GM23248 (cell line): Measurements from ENCODE around the gene RTL10. TPM values are rescaled to one million over a fixed set of nuclear protein-coding genes. Genes with fewer than 3 reads are reported as not detected.

ENCODE experiments used
- DNase-seq: peaks from one replicate; pipeline ENCODE4 v3.0.0-alpha.2; 2015
- H2AFZ ChIP-seq: fragments of 200-600 bp; sonication (generic); 2 replicates; pipeline ENCODE4 v1.6.1; 2016; ENCODE audit warnings: antibody characterized with exemption
- H3F3A ChIP-seq: fragments of 200-600 bp; sonication (generic); 2 replicates; pipeline ENCODE4 v1.6.1; 2016; ENCODE audit warnings: mild to moderate bottlenecking, antibody characterized with exemption, mixed run types; ENCODE audit not compliant: insufficient read depth
- H3K27ac ChIP-seq: fragments of 200-600 bp; sonication (generic); 2 replicates; pipeline ENCODE4 v1.5.1; 2016; ENCODE audit warnings: mild to moderate bottlenecking
- H3K27me3 ChIP-seq: fragments of 200-600 bp; sonication (generic); replicated peaks from 2 replicates; pipeline ENCODE4 v1.6.1; 2016; ENCODE audit warnings: mild to moderate bottlenecking; ENCODE audit not compliant: insufficient read depth
- H3K36me3 ChIP-seq: fragments of 200-600 bp; sonication (generic); 2 replicates; pipeline ENCODE4 v1.6.1; 2016; ENCODE audit warnings: low read depth, mild to moderate bottlenecking
- H3K4me1 ChIP-seq: fragments of 200-600 bp; sonication (generic); 2 replicates; pipeline ENCODE4 v1.6.1; 2016; ENCODE audit warnings: mild to moderate bottlenecking; ENCODE audit not compliant: insufficient read depth
- H3K4me2 ChIP-seq: fragments of 200-600 bp; sonication (generic); one replicate; pipeline ENCODE4 v1.6.1; 2016; ENCODE audit warnings: mild to moderate bottlenecking; ENCODE audit not compliant: unreplicated experiment
- H3K4me3 ChIP-seq: fragments of 200-600 bp; sonication (generic); 2 replicates; pipeline ENCODE4 v1.5.1; 2016; ENCODE audit warnings: mild to moderate bottlenecking
- H3K79me2 ChIP-seq: fragments of 200-600 bp; sonication (generic); 2 replicates; pipeline ENCODE4 v1.6.1; 2016; ENCODE audit warnings: mild to moderate bottlenecking; ENCODE audit not compliant: insufficient read depth
- H3K9ac ChIP-seq: fragments of 200-600 bp; sonication (generic); 2 replicates; pipeline ENCODE4 v1.6.1; 2016; ENCODE audit warnings: mild to moderate bottlenecking
- H3K9me2 ChIP-seq: fragments of 200-600 bp; sonication (generic); 2 replicates; pipeline ENCODE4 v1.6.1; 2016; ENCODE audit warnings: mixed run types, mild to moderate bottlenecking, moderate library complexity; ENCODE audit not compliant: insufficient read depth
- H3K9me3 ChIP-seq: fragments of 200-600 bp; sonication (generic); one replicate; pipeline ENCODE4 v1.6.1; 2017; ENCODE audit warnings: low read depth
- H4K20me1 ChIP-seq: fragments of 200-600 bp; sonication (generic); 2 replicates; pipeline ENCODE4 v1.6.0; 2016; ENCODE audit not compliant: insufficient read depth
- EZH2 ChIP-seq: fragments of 200-600 bp; sonication (generic); IDR thresholded peaks from 2 replicates; pipeline ENCODE4 v1.6.1; 2018; ENCODE audit warnings: antibody characterized with exemption, mild to moderate bottlenecking; ENCODE audit not compliant: insufficient read depth, poor library complexity, severe bottlenecking
- EZH2phosphoT487 ChIP-seq: fragments of 200-600 bp; sonication (generic); IDR thresholded peaks from 2 replicates; pipeline ENCODE4 v1.6.1; 2018; ENCODE audit warnings: antibody characterized with exemption, moderate library complexity, mild to moderate bottlenecking, low read depth; ENCODE audit not compliant: insufficient read depth
- WGBS, 2 experiments: methylation state at CpG; one replicate each; pipeline ENCODE4 v1.1.6; 2015 to 2017; ENCODE audit warnings: low lambda C conversion rate in 2 of 2, low coverage in 1 of 2; ENCODE audit errors: missing lambda C conversion rate in 2 of 2; 5-methylcytosine and 5-hydroxymethylcytosine counted together
- in situ Hi-C: fragments of 300-500 bp; cut with MboI; formaldehyde crosslinking; loops from 2 replicates; pipeline ENCODE4 v1.15.0; 2020
- polyA plus RNA-seq: library from polyadenylated mRNA; unstranded; fragments of >200 nt; fragmentation: Nextera tagmentation; extraction: Ambion mirVana; gene quantifications from 2 replicates; pipeline ENCODE4 v1.2.1, GENCODE V29; 2016
- total RNA-seq: library from RNA; depleted of rRNA; stranded (reverse); fragments of >200 nt; shearing (Covaris generic); gene quantifications from 2 replicates; pipeline ENCODE4 v1.2.3, GENCODE V29; 2014

The RTL10 gene
- total and polyA plus RNA-seq, 2 experiments from 2014 or later: 14.2 to 23.8 TPM

GRCh38 chr22:19868333-19868732 is 13.7 kb upstream of the RTL10 start:
- TF ChIP-seq EZH2 (no peak), EZH2phosphoT487 (no peak)
- H3K4me3 ChIP-seq: no peak overlapping the region
- no peaks in the 10 kb centered on the region for H3K79me2 ChIP-seq
- no peaks in the 10 kb centered on the region for H3K9me3 ChIP-seq
- H3K9ac ChIP-seq: no peak overlapping the region
- 0 out of 2 replicates have a peak, but pooled peaks cover 4% of the 10 kb centered on the region for H3K9me2 ChIP-seq
- H3F3A ChIP-seq: peaks cover 4% of the 10 kb centered on the region; the same call in 1 of the 2 replicates
- in situ Hi-C loops: no loop called here
- no peaks in the 10 kb centered on the region for H3K36me3 ChIP-seq
- no peak for DNase-seq
- no peak overlapping the region for H2AFZ ChIP-seq
- H3K4me2 ChIP-seq: no peak overlapping the region
- no peaks in the 10 kb centered on the region for H4K20me1 ChIP-seq
- no peaks in the 10 kb centered on the region for H3K27me3 ChIP-seq
- no peak overlapping the region for H3K27ac ChIP-seq
- WGBS, 2 experiments: 93 to 98% methylated on average over 3 of the region's 3 CpGs
- H3K4me1 ChIP-seq: no peaks in the 10 kb centered on the region

- 0 out of 2 replicates have a peak, but pooled peaks cover 4% of the 10 kb centered on the region for H3K9me2 ChIP-seq
- TF ChIP-seq EZH2: no peak
- no peak for TF ChIP-seq EZH2phosphoT487
- in situ Hi-C loops: no loop called here
- H2AFZ ChIP-seq: no peak overlapping the region
- H3K4me2 ChIP-seq: no peak overlapping the region
- no peaks in the 10 kb centered on the region for H3K27me3 ChIP-seq
- H3K36me3 ChIP-seq: no peaks in the 10 kb centered on the region
- DNase-seq: no peak
- H4K20me1 ChIP-seq: no peaks in the 10 kb centered on the region
- H3K4me1 ChIP-seq: no peaks in the 10 kb centered on the region
- H3K79me2 ChIP-seq: no peaks in the 10 kb centered on the region
- H3K4me3 ChIP-seq: no peak overlapping the region
- H3K9ac ChIP-seq: no peak overlapping the region
- no peak overlapping the region for H3K27ac ChIP-seq
- H3F3A ChIP-seq: peaks cover 4% of the 10 kb centered on the region; the same call in 1 of the 2 replicates
- H3K9me3 ChIP-seq: no peaks in the 10 kb centered on the region
- 89% methylated on average over 7 of the region's 7 CpGs for WGBS, 2 experiments
These were observed 12.9 kb upstream of the RTL10 start for GRCh38 chr22:19867617-19868016.

GRCh38 chr22:19866665-19867009 is 12.0 kb upstream of the RTL10 start:
- Histone ChIP-seq H3K4me1 (no peaks in the 10 kb centered on the region), H3F3A (peaks cover 4% of the 10 kb centered on the region; the same call in 1 of the 2 replicates), H3K27ac (no peak overlapping the region), H3K27me3 (no peaks in the 10 kb centered on the region), H3K9ac (no peak overlapping the region), H3K9me2 (0 out of 2 replicates have a peak, but pooled peaks cover 4% of the 10 kb centered on the region), H3K4me2 (no peak overlapping the region), H3K36me3 (no peaks in the 10 kb centered on the region), H3K9me3 (no peaks in the 10 kb centered on the region), H4K20me1 (no peaks in the 10 kb centered on the region), H3K79me2 (no peaks in the 10 kb centered on the region), H2AFZ (no peak overlapping the region), H3K4me3 (no peak overlapping the region)
- DNase-seq: no peak
- in situ Hi-C loops: no loop called here
- TF ChIP-seq EZH2: no peak
- TF ChIP-seq EZH2phosphoT487: no peak
- 83 to 90% methylated on average over 3 of the region's 3 CpGs for WGBS, 2 experiments

- Histone ChIP-seq H3K4me1 (no peaks in the 10 kb centered on the region), H3K27me3 (no peaks in the 10 kb centered on the region), H3K4me2 (no peak overlapping the region), H3K4me3 (no peak overlapping the region), H3K79me2 (no peaks in the 10 kb centered on the region), H2AFZ (no peak overlapping the region), H3K27ac (no peak overlapping the region), H4K20me1 (no peaks in the 10 kb centered on the region), H3F3A (peaks cover 4% of the 10 kb centered on the region; the same call in 1 of the 2 replicates), H3K9me2 (0 out of 2 replicates have a peak, but pooled peaks cover 4% of the 10 kb centered on the region), H3K36me3 (no peaks in the 10 kb centered on the region), H3K9ac (no peak overlapping the region), H3K9me3 (no peaks in the 10 kb centered on the region)
- 75 to 77% methylated on average over 12 of the region's 12 CpGs for WGBS, 2 experiments
- DNase-seq: no peak
- in situ Hi-C loops: no loop called here
- no peak for TF ChIP-seq EZH2
- no peak for TF ChIP-seq EZH2phosphoT487
These were observed 10.6 kb upstream of the RTL10 start for GRCh38 chr22:19865141-19865829.
